DND-41 (cell line): ENCODE measurements around the gene LRRC3B.

Experiments
- EZH2 ChIP-seq: IDR thresholded peaks from 3 replicates; pipeline ENCODE4 v1.6.1; 2012; ENCODE audit warnings: borderline replicate concordance, low read depth, mild to moderate bottlenecking, moderate library complexity, low read length, inconsistent platforms; ENCODE audit not compliant: severe bottlenecking
- TF ChIP-seq, protein P1 (sequence below): IDR thresholded peaks from 2 replicates; pipeline ENCODE4 v1.5.1; 2012; ENCODE audit warnings: borderline replicate concordance, low read length, moderate library complexity, mild to moderate bottlenecking; ENCODE audit not compliant: poor library complexity, severe bottlenecking; ENCODE audit errors: extremely low read depth

DNA sequence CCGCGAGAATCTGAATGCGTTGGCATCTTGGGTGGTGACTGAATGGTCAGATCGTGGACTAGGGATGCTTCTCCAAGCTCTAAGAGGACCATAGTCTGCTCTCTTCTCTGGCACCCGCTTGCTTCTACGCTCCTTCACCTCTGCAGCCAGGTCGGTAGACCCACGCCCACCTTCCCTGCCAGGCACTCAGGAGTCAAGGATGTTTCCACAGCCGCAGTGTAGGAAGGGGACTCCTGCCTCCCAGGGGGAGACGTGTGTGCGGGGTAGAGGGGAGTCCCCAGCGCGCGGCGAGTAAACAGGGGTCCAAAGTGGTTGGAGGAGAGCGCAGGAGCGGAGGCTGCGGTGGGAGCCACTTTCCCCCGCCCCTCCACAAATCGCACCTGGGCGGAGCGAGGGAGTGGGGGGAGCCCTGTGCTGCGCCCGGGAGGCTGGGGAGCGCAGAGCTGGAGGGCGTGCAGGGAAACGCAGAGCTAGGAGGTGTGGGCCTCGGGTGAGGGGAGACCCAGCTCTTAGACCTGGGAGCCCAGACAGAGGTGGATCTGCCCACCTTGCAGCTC lies 1.7 kb downstream of the LRRC3B start:
- TF ChIP-seq, protein P1, sequence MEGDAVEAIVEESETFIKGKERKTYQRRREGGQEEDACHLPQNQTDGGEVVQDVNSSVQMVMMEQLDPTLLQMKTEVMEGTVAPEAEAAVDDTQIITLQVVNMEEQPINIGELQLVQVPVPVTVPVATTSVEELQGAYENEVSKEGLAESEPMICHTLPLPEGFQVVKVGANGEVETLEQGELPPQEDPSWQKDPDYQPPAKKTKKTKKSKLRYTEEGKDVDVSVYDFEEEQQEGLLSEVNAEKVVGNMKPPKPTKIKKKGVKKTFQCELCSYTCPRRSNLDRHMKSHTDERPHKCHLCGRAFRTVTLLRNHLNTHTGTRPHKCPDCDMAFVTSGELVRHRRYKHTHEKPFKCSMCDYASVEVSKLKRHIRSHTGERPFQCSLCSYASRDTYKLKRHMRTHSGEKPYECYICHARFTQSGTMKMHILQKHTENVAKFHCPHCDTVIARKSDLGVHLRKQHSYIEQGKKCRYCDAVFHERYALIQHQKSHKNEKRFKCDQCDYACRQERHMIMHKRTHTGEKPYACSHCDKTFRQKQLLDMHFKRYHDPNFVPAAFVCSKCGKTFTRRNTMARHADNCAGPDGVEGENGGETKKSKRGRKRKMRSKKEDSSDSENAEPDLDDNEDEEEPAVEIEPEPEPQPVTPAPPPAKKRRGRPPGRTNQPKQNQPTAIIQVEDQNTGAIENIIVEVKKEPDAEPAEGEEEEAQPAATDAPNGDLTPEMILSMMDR = no peak
- no peak for TF ChIP-seq EZH2
